Activated CD8-positive, alpha-beta T cell treated with anti-CD3 and anti-CD28 coated beads for 36 hours (primary cell): ENCODE measurements around the gene NRXN3. TPM values are rescaled to one million over a fixed set of nuclear protein-coding genes. Genes with fewer than 3 reads are reported as not detected.

Source experiments
- ATAC-seq: fragments of 200-7000 bp; cut with Tn5 transposase; one replicate; pipeline ENCODE4 v1.10.0; 2021; ENCODE audit warnings: mild to moderate bottlenecking, moderate library complexity
- CTCF ChIA-PET: fragments of 350-600 bp; sonication (Branson Sonifier 250); formaldehyde crosslinking; loops from one replicate; lab custom pipeline; 2021; ENCODE audit warnings: antibody characterized with exemption; lab: Charles Lee
- POLR2A ChIA-PET: fragments of 350-600 bp; sonication (Branson Sonifier 250); formaldehyde crosslinking; loops from one replicate; lab custom pipeline; 2021; ENCODE audit warnings: antibody characterized with exemption; lab: Charles Lee
- DNase-seq: peaks from one replicate; pipeline ENCODE4 v3.0.0-alpha.2; 2020
- H3K27ac Mint-ChIP-seq: one replicate; pipeline ENCODE4 v1.8.0; 2021; ENCODE audit warnings: mild to moderate bottlenecking, mixed read lengths
- H3K27me3 Mint-ChIP-seq: one replicate; pipeline ENCODE4 v1.8.0; 2021; ENCODE audit warnings: mixed read lengths
- H3K36me3 Mint-ChIP-seq: one replicate; pipeline ENCODE4 v1.8.0; 2021; ENCODE audit warnings: low read depth, mixed read lengths
- H3K4me1 Mint-ChIP-seq: one replicate; pipeline ENCODE4 v1.8.0; 2021; ENCODE audit warnings: low read depth, mixed read lengths
- H3K4me3 Mint-ChIP-seq: one replicate; pipeline ENCODE4 v1.8.0; 2021; ENCODE audit warnings: mild to moderate bottlenecking, moderate library complexity, mixed read lengths
- H3K9me3 Mint-ChIP-seq: one replicate; pipeline ENCODE4 v1.8.0; 2021; ENCODE audit warnings: mixed read lengths
- CTCF ChIP-seq: fragments of 200-600 bp; IDR thresholded peaks from one replicate; pipeline ENCODE4 v1.8.0; 2022; ENCODE audit warnings: antibody characterized with exemption, mild to moderate bottlenecking
- intact Hi-C: fragments of 100-400 bp; cut with micrococcal nuclease; formaldehyde crosslinking; loops from one replicate; pipeline ENCODE4 v1.10.0; 2022
- total RNA-seq, 2 experiments: library from RNA; stranded (reverse); gene quantifications; one replicate each; pipeline ENCODE4 v1.2.3, GENCODE V29; 2021

The NRXN3 gene
- total RNA-seq, 2 experiments from 2014 or later: not detected

- Mint-ChIP-seq H3K4me1 (no peaks in the 10 kb centered on the region), H3K36me3 (no peaks in the 10 kb centered on the region), H3K27me3 (peaks cover 2% of the 10 kb centered on the region), H3K4me3 (no peak overlapping the region), H3K27ac (no peak overlapping the region), H3K9me3 (no peaks in the 10 kb centered on the region)
- DNase-seq: no peak
- no peak for TF ChIP-seq CTCF
- POLR2A ChIA-PET: no interaction called here
- CTCF ChIA-PET: no interaction called here
- intact Hi-C loops: no loop called here
- ATAC-seq: no peak
These were observed 594.5 kb downstream of the NRXN3 start for GRCh38 chr14:78764645-78765044.

GRCh38 chr14:78767436-78767835 lies 597.3 kb downstream of the NRXN3 start:
- DNase-seq: no peak
- Mint-ChIP-seq H3K4me1 (no peaks in the 10 kb centered on the region), H3K4me3 (no peak overlapping the region), H3K36me3 (no peaks in the 10 kb centered on the region), H3K27me3 (peaks cover 2% of the 10 kb centered on the region), H3K27ac (no peak overlapping the region), H3K9me3 (no peaks in the 10 kb centered on the region)
- intact Hi-C loops: no loop called here
- no peak for TF ChIP-seq CTCF
- CTCF ChIA-PET: no interaction called here
- ATAC-seq: no peak
- POLR2A ChIA-PET: no interaction called here

GRCh38 chr14:78782551-78782950 lies 612.4 kb downstream of the NRXN3 start:
- ATAC-seq (no peak), DNase-seq (no peak)
- intact Hi-C loops: no loop called here
- no peak overlapping the region for H3K27ac Mint-ChIP-seq
- ChIA-PET POLR2A (no interaction called here), CTCF (no interaction called here)
- peaks cover 2% of the 10 kb centered on the region for H3K9me3 Mint-ChIP-seq
- no peaks in the 10 kb centered on the region for H3K36me3 Mint-ChIP-seq
- no peaks in the 10 kb centered on the region for H3K27me3 Mint-ChIP-seq
- no peak for TF ChIP-seq CTCF
- no peak overlapping the region for H3K4me3 Mint-ChIP-seq
- no peaks in the 10 kb centered on the region for H3K4me1 Mint-ChIP-seq

GRCh38 chr14:78785265-78785664 lies 615.1 kb downstream of the NRXN3 start:
- TF ChIP-seq CTCF: no peak
- ChIA-PET CTCF (no interaction called here), POLR2A (no interaction called here)
- Mint-ChIP-seq H3K27ac (no peak overlapping the region), H3K36me3 (no peaks in the 10 kb centered on the region), H3K27me3 (no peaks in the 10 kb centered on the region), H3K4me1 (no peaks in the 10 kb centered on the region), H3K4me3 (no peak overlapping the region), H3K9me3 (peaks cover 2% of the 10 kb centered on the region)
- DNase-seq (no peak), ATAC-seq (no peak)
- intact Hi-C loops: no loop called here

- no peak for DNase-seq
- Mint-ChIP-seq H3K27me3 (peaks cover 3% of the 10 kb centered on the region), H3K4me3 (no peak overlapping the region), H3K9me3 (no peaks in the 10 kb centered on the region), H3K36me3 (no peaks in the 10 kb centered on the region), H3K27ac (no peak overlapping the region), H3K4me1 (no peaks in the 10 kb centered on the region)
- ChIA-PET POLR2A (no interaction called here), CTCF (no interaction called here)
- intact Hi-C loops: no loop called here
- no peak for ATAC-seq
- TF ChIP-seq CTCF: no peak
These were observed 618.5 kb downstream of the NRXN3 start for GRCh38 chr14:78788467-78789360.
